GM18508 (cell line): Measurements from ENCODE around the gene URAD.

Source experiments
- ATAC-seq: cut with Tn5 transposase; IDR thresholded peaks from one replicate; pipeline ENCODE4 v1.9.1; 2021; ENCODE audit warnings: moderate number of reproducible peaks; ENCODE audit not compliant: insufficient read depth, unreplicated experiment

The URAD gene

DNA sequence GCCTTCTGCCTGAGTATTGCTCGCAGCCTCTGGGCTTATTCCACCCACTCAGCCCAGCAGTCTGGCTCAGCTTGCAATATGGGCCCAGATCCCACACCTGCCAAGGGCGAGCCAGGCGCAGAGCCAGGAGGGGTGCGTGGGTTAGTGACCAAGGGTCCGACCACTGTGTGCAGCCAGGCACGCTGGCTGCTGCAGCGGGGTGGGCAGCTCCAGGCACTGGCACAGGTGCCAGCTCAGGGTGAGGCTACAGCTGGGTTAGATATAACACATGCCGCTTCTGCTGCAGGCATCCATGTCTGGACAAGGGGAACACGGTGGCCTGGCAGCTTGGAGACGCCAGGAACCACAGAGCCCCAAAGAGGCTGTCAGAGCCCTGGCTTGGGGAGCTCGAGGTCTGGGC is 12.6 kb upstream of the URAD start:
- ATAC-seq = no peak

DNA sequence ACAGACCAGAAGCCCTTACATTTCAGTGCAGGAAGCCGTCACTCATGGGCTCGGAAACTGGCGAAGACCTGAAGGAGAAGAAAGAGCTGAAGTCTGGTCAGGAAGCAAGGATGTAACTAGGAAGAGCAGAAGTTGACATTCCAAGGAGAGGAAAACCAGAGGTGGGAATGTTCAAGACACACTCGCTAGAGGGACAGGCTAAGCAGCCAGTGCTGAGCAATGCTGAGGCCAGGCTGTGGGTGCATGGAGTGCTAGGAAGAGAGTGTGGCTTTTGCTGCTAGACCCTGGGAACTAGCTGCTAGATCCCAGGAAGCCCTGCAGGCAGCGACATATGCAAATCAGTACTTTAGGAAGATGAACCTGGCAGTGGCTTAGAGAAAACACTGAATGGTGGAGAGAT is 12.1 kb upstream of the URAD start:
- ATAC-seq = no peak

DNA sequence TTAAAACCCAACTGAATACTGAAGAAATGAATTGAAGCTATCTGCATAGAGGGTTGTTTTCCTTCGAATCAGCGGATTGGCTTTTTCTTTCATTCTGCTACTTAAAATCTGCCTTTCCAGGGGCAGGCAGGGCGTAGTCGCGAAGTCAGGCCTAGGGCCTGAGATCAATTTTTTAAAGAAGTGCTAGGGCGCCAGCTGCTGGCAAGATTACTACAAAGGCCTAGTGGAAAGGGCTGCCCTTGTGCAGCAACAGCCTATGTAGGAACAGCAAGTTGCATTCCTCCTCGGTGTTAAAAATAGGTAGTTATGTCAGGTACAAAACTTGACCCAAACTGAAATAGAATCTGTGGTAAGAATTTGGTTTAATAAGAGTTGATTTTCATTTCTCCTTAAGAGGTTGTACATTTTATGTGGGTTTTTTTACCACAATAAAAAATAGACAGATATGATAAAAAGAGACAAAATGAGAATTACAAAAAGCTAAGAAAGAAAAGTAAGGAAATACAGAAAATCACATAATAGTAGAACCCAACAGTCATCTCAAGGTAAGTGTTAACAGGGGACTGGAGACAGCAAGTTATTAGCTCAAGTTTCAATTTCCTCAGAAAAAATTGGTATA is 9.5 kb upstream of the URAD start:
- ATAC-seq = no peak

- ATAC-seq = no peak
Observed at GRCh38 chr13:27991881-27992280, 3.4 kb upstream of the URAD start.

- no peak for ATAC-seq
Observed at GRCh38 chr13:27985600-27985999, 2.9 kb downstream of the URAD start.

- no peak for ATAC-seq
Observed at GRCh38 chr13:27982361-27982760, 6.1 kb downstream of the URAD start.

GRCh38 chr13:27981006-27981708 is 7.3 kb downstream of the URAD start:
- ATAC-seq = no peak

GRCh38 chr13:27980280-27980998 is 8.1 kb downstream of the URAD start:
- ATAC-seq = no peak

DNA sequence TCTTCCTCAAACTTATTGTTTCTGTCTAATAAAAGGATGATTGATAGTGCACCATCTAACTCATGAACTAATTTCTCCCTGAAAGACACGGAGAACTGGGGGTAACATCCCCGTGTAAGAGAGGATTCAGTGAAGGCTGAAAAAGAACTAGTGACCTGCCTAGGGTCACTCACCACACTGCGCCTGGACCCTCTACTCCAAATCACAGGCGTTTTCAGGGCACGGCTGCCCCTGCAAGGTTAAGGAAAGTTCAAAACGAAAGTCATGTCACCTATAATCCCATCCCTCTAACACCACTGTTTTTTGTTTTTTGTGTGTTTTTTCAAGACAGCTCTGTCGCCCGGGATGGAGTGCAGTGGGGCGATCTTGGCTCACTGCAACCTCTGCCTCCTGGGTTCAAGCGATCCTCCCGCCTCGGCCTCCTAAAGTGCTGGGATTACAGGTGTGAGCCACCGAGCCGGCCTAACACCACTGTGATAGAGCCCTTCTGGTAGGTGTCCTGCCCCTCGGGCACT is 8.7 kb downstream of the URAD start:
- no peak for ATAC-seq

- no peak for ATAC-seq
Observed at GRCh38 chr13:27979001-27979643, 9.4 kb downstream of the URAD start.

DNA sequence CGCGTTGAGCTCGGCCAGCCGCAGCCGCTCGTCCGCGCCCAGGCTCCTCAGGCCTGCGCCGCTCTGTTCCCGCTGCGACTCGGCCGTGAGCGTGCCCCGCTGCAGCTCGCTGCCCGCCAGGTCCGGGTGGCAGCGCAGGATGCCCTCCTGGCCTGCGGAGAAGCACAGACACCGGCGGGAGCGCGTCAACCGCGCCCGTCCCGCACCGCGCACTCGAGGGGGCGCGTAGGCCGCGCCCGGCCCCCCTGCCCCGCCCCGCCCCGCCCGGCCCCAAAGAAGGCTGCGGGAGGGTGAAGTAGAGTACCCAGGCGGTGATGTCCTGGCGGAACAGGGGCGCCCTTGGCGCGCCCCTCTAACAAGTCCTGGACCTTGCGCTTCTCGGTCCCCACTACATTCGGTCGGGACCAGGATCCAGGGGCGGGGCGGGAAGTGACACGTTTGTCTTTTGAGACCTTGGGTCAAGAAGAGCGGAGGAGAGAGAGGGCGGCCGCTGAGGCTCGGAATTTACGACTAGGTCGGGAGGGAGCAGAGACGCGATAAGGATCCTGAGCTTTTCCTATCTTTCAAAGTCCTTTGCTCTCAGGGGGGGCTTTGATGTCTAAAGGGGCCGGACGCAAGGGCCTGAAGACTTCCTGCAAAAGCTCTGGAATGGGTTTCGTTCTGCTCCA is 10.1 kb downstream of the URAD start:
- no peak for ATAC-seq

- ATAC-seq = no peak
Observed at GRCh38 chr13:27977476-27978300, 10.8 kb downstream of the URAD start.

GRCh38 chr13:27976362-27977091 is 12.0 kb downstream of the URAD start:
- no peak for ATAC-seq

GRCh38 chr13:27975564-27976361 is 12.7 kb downstream of the URAD start:
- ATAC-seq = no peak

GRCh38 chr13:27973961-27974662 is 14.4 kb downstream of the URAD start:
- ATAC-seq = no peak

DNA sequence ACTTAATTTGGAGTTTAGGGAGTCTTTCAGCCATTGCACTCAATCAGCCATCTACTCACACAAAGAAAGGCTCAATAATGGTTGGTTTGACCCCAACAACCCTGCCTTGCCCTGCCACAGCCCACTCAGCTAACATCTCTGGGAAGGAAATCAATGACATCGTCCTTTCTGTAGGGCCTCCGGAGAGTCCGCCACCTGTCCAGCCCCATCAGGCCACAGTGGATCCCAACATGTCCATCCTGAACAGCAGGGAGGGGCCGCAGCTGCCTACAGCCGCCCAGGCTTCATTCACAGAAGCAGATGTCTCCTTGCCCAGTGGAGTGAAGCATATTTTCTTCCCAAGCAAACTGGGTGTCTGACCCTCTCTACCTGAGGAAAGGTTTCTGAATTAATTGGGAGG is 15.2 kb downstream of the URAD start:
- no peak for ATAC-seq

GRCh38 chr13:27972478-27972820 is 16.0 kb downstream of the URAD start:
- ATAC-seq = no peak
